ENCODE measurements around the gene IL34. TPM values are rescaled to one million over a fixed set of nuclear protein-coding genes. Genes with fewer than 3 reads are reported as not detected.
A peak's percentile ranks its signal among the peaks of the same experiment; 100 is the strongest.

The IL34 gene
- total and polyA plus RNA-seq, 2 of the 13 experiments (the other 11 are each of a cell fraction or from before 2014, with no cell fraction given): 1.2 to 1.3 TPM

DNA sequence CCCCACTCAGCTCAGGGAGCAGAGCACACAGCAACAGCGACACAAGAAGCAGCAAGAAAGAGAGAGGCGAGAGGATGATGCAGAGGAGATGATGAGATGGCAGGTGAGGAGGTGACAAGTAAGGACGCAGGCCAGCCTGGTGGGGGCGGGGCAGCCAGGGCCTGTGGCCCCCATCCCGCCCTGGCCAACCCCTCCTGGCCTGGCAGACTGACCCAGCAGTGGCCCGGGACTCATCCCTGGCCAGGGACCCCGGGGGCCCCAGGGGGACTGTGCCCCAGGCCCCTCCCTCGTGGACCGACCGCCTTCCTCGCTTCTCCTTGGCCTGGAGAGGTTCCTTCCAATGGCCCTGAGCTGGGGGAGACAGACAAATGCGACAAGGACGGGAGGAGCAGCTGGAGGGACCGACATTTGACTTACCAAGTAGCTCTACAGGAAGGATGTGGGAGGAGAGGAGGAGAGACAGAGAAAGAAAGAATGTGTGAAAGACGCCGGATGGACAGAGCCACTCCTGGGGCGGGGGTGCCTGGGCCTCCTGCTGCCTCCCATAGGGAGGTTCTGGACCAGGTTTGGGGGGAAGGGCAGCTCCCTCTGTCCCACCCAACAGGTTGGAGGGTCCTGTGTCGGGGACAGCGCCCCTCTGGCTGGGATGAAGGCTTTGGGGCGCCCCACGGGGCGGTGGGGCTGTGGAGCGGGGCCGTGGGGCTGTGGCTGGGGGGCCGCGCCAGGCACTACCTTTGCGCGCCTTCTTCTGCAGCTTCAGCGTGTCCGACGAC lies 32.7 kb downstream of the IL34 start:
- CTCF ChIA-PET (ENCODE audit: low intra/inter-chr PET ratio, low total read pairs): interaction anchor here (3.0 kb wide), 1 partner anchor 92 kb away, joined by 21 read pairs; no protein-coding TSS in a partner anchor
- WGBS (ENCODE audit: low lambda C conversion rate): 95% methylated on average over 29 of the region's 31 CpGs
- TF ChIP-seq ZNF562 (CRISPR knock-in tag; IDR thresholded peaks at IDR 0.05; ENCODE audit: borderline replicate concordance) (no peak), CCDC6 (CRISPR knock-in tag; IDR thresholded peaks at IDR 0.05) (no peak), GFI1 (CRISPR knock-in tag; IDR thresholded peaks at IDR 0.05; ENCODE audit: borderline replicate concordance) (no peak), ZFY (CRISPR knock-in tag; IDR thresholded peaks at IDR 0.05) (0 out of 2 replicates have a peak, but pooled peaks have one; percentile 3), RBM22 (optimal IDR thresholded peaks at IDR 0.05; ENCODE audit: low read length) (peak; percentile 11), HNRNPL (IDR thresholded peaks at IDR 0.05; ENCODE audit: low read depth, low read length) (0 out of 2 replicates have a peak, but pooled peaks have one; percentile 7), PRPF4 (IDR thresholded peaks at IDR 0.05; ENCODE audit: low read depth, low read length, poor library complexity, severe bottlenecking) (no peak), ZNF788 (CRISPR knock-in tag; IDR thresholded peaks at IDR 0.05; ENCODE audit: borderline replicate concordance) (0 out of 2 replicates have a peak, but pooled peaks have one; percentile 27), EED (CRISPR knock-in tag; IDR thresholded peaks at IDR 0.05) (0 out of 2 replicates have a peak, but pooled peaks have one; percentile 64), ZBTB20 (CRISPR knock-in tag; IDR thresholded peaks at IDR 0.05; ENCODE audit: borderline replicate concordance, low read depth) (no peak), RBM39 (IDR thresholded peaks at IDR 0.05; ENCODE audit: low read depth, low read length, poor library complexity, severe bottlenecking) (no peak), NFKB2 (CRISPR knock-in tag; IDR thresholded peaks at IDR 0.05; ENCODE audit: borderline replicate concordance) (0 out of 2 replicates have a peak, but pooled peaks have one; percentile 2), MBD4 (IDR thresholded peaks at IDR 0.05; ENCODE audit: borderline replicate concordance, low read length) (no peak), HDAC6 (IDR thresholded peaks at IDR 0.05; ENCODE audit: low read depth, low read length) (no peak), SNRNP70 (IDR thresholded peaks at IDR 0.05; ENCODE audit: low read depth, low read length) (no peak), RBFOX2 (IDR thresholded peaks at IDR 0.05; ENCODE audit: low read depth, low read length) (peak; percentile 49)
- TF ChIP-seq, protein P1, sequence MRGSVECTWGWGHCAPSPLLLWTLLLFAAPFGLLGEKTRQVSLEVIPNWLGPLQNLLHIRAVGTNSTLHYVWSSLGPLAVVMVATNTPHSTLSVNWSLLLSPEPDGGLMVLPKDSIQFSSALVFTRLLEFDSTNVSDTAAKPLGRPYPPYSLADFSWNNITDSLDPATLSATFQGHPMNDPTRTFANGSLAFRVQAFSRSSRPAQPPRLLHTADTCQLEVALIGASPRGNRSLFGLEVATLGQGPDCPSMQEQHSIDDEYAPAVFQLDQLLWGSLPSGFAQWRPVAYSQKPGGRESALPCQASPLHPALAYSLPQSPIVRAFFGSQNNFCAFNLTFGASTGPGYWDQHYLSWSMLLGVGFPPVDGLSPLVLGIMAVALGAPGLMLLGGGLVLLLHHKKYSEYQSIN (CRISPR knock-in tag; IDR thresholded peaks at IDR 0.05; ENCODE audit: borderline replicate concordance): no peak
- TF ChIP-seq, protein P2, sequence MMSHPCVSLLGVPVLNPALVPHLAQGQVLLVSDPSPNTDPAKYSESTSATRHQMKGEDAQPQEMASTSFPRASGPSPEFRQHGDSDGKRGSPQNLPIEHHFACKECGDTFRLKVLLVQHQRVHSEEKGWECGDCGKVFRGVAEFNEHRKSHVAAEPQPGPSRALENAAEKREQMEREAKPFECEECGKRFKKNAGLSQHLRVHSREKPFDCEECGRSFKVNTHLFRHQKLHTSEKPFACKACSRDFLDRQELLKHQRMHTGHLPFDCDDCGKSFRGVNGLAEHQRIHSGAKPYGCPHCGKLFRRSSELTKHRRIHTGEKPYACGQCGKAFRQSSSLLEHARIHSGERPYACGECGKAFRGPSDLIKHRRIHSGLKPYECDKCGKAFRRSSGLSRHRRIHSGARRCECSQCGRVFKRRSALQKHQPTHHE (CRISPR knock-in tag; IDR thresholded peaks at IDR 0.05; ENCODE audit: borderline replicate concordance): no peak
- TF ChIP-seq, protein P3, sequence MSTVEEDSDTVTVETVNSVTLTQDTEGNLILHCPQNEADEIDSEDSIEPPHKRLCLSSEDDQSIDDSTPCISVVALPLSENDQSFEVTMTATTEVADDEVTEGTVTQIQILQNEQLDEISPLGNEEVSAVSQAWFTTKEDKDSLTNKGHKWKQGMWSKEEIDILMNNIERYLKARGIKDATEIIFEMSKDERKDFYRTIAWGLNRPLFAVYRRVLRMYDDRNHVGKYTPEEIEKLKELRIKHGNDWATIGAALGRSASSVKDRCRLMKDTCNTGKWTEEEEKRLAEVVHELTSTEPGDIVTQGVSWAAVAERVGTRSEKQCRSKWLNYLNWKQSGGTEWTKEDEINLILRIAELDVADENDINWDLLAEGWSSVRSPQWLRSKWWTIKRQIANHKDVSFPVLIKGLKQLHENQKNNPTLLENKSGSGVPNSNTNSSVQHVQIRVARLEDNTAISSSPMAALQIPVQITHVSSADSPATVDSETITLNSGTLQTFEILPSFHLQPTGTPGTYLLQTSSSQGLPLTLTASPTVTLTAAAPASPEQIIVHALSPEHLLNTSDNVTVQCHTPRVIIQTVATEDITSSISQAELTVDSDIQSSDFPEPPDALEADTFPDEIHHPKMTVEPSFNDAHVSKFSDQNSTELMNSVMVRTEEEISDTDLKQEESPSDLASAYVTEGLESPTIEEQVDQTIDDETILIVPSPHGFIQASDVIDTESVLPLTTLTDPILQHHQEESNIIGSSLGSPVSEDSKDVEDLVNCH (CRISPR knock-in tag; IDR thresholded peaks at IDR 0.05): no peak

More for the DNA sequence above, 32.7 kb downstream of the IL34 start:
- no peak overlapping the region for H3K27ac ChIP-seq (ENCODE audit: extremely low read length, insufficient read depth, low read length)
- no peak overlapping the region for H3K4me2 ChIP-seq (ENCODE audit: low read depth, low read length)
- peaks cover 58 to 73% of the 10 kb centered on the region in 2 experiments for H3K36me3 ChIP-seq (replicated peaks in 1 of 2; ENCODE audit: control insufficient read depth in 1 of 2, insufficient read depth in 2 of 2, low read length in 2 of 2)
- in situ Hi-C loops (cut with HindIII; ENCODE audit: extremely low pct_ligation_motif_present, low pct_unique_long_range_greater_than_20kb) (no loop called here), intact Hi-C loops (cut with micrococcal nuclease; ENCODE audit: unreplicated experiment) (no loop called here)
- BruUV-seq (replicated peaks): no TSS peak
- H3K9me3 ChIP-seq (ENCODE audit: low read length): no peaks in the 10 kb centered on the region
- peaks cover 13% of the 10 kb centered on the region; the same call in 1 of the 2 replicates for H4K20me1 ChIP-seq (ENCODE audit: insufficient read depth, low read length)
- H2AFZ ChIP-seq (ENCODE audit: low read length): no peak overlapping the region
- H3K9ac ChIP-seq (ENCODE audit: insufficient read depth, low read depth, low read length): no peak overlapping the region
- H3K79me2 ChIP-seq (ENCODE audit: insufficient read depth, low read length): peaks cover 51% of the 10 kb centered on the region
- no peak overlapping the region for H3K4me3 ChIP-seq (replicated peaks in 1 of 3; ENCODE audit: insufficient read depth in 1 of 3, low read depth in 2 of 3, low read length in 3 of 3)
- no peak for FAIRE-seq
- H3K27me3 ChIP-seq (ENCODE audit: control insufficient read depth in 1 of 2, insufficient read depth in 2 of 2, low read length in 2 of 2): no peaks in the 10 kb centered on the region
- no peak for DNase-seq (ENCODE audit: low spot score)
- H3K4me1 ChIP-seq (ENCODE audit: insufficient read depth, low read length): peaks cover 39% of the 10 kb centered on the region
- POLR2A ChIA-PET: interaction anchor here (1.1 to 18.7 kb wide), 3 partner anchors 20 to 92 kb away, joined by 3 to 536 read pairs (median 3); no protein-coding TSS in a partner anchor
- no peak for ATAC-seq
